GM23338 (cell line): ENCODE data around the gene TECR. TPM values are rescaled to one million over a fixed set of nuclear protein-coding genes. Genes with fewer than 3 reads are reported as not detected.

Experiments
- ATAC-seq: fragments of 200-7000 bp; cut with Tn5 transposase; 3 replicates; pipeline ENCODE4 v1.9.1; 2020
- DNase-seq: peaks from one replicate; pipeline ENCODE4 v3.0.0-alpha.2; 2015; ENCODE audit warnings: low spot score
- H2AFZ ChIP-seq: fragments of 200-600 bp; sonication (generic); 2 replicates; pipeline ENCODE4 v1.8.0; 2016; ENCODE audit warnings: antibody characterized with exemption, mild to moderate bottlenecking, moderate library complexity
- H3F3A ChIP-seq: fragments of 200-600 bp; sonication (generic); replicated peaks from 2 replicates; pipeline ENCODE4 v1.8.0; 2017; ENCODE audit warnings: antibody characterized with exemption, mixed run types, low read depth
- H3K27ac ChIP-seq: fragments of 200-600 bp; sonication (generic); 2 replicates; pipeline ENCODE4 v1.6.1; 2016; ENCODE audit warnings: low read depth
- H3K27me3 ChIP-seq: fragments of 200-600 bp; sonication (generic); 2 replicates; pipeline ENCODE4 v1.8.0; 2016; ENCODE audit warnings: mild to moderate bottlenecking, mixed run types, moderate library complexity; ENCODE audit not compliant: insufficient read depth
- H3K36me3 ChIP-seq: fragments of 200-600 bp; sonication (generic); 2 replicates; pipeline ENCODE4 v1.8.0; 2016; ENCODE audit warnings: mild to moderate bottlenecking; ENCODE audit not compliant: insufficient read depth
- H3K4me1 ChIP-seq: fragments of 200-600 bp; sonication (generic); 2 replicates; pipeline ENCODE4 v1.8.0; 2016; ENCODE audit warnings: mild to moderate bottlenecking, moderate library complexity; ENCODE audit not compliant: insufficient read depth
- H3K4me2 ChIP-seq: fragments of 200-600 bp; sonication (generic); 2 replicates; pipeline ENCODE4 v1.7.1; 2017; ENCODE audit warnings: mixed run types
- H3K4me3 ChIP-seq: fragments of 200-600 bp; sonication (generic); 2 replicates; pipeline ENCODE4 v1.6.1; 2016; ENCODE audit warnings: mixed run types
- H3K79me2 ChIP-seq: fragments of 200-600 bp; sonication (generic); replicated peaks from 2 replicates; pipeline ENCODE4 v1.8.0; 2017; ENCODE audit warnings: mild to moderate bottlenecking; ENCODE audit not compliant: insufficient read depth
- H3K9me2 ChIP-seq: fragments of 200-600 bp; sonication (generic); 2 replicates; pipeline ENCODE4 v1.8.0; 2017; ENCODE audit not compliant: insufficient read depth
- H4K20me1 ChIP-seq: fragments of 200-600 bp; sonication (generic); replicated peaks from 2 replicates; pipeline ENCODE4 v1.8.0; 2017; ENCODE audit warnings: mild to moderate bottlenecking; ENCODE audit not compliant: insufficient read depth
- H3K27ac Mint-ChIP-seq: 2 replicates; pipeline ENCODE4 v1.8.0; 2020; ENCODE audit warnings: inconsistent platforms, mild to moderate bottlenecking, moderate library complexity, mixed read lengths
- H3K27me3 Mint-ChIP-seq: 3 replicates; pipeline ENCODE4 v1.8.0; 2022; ENCODE audit warnings: low read depth, mild to moderate bottlenecking, moderate library complexity, mixed read lengths, inconsistent platforms; ENCODE audit not compliant: insufficient read depth, poor library complexity
- H3K36me3 Mint-ChIP-seq: 3 replicates; pipeline ENCODE4 v1.8.0; 2021; ENCODE audit warnings: low read depth, mild to moderate bottlenecking, inconsistent platforms, moderate library complexity, mixed read lengths
- H3K4me1 Mint-ChIP-seq: 3 replicates; pipeline ENCODE4 v1.8.0; 2020; ENCODE audit warnings: mild to moderate bottlenecking, inconsistent platforms, mixed read lengths
- H3K4me3 Mint-ChIP-seq: 3 replicates; pipeline ENCODE4 v1.8.0; 2021; ENCODE audit warnings: moderate library complexity, mild to moderate bottlenecking, inconsistent platforms, mixed read lengths
- H3K9me3 Mint-ChIP-seq: 3 replicates; pipeline ENCODE4 v1.8.0; 2020; ENCODE audit warnings: moderate library complexity, mild to moderate bottlenecking, inconsistent platforms, mixed read lengths
- CREB1 ChIP-seq: fragments of 250-450 bp; sonication (Bioruptor Pico); IDR thresholded peaks from 2 replicates; pipeline ENCODE4 v1.5.0; 2020; ENCODE audit warnings: low read depth, mild to moderate bottlenecking, moderate library complexity
- CTCF ChIP-seq, 2 experiments: fragments of 200-600 bp in 1 of 2; sonication (generic) in 1 of 2; conservative IDR thresholded peaks; 2 replicates each; pipeline versions ENCODE4 v1.5.1 to v1.6.1; 2016 to 2017; ENCODE audit warnings: antibody characterized with exemption in 2 of 2, low read depth in 2 of 2, mild to moderate bottlenecking in 2 of 2, moderate library complexity in 1 of 2
- EZH2 ChIP-seq: fragments of 200-600 bp; sonication (generic); IDR thresholded peaks from one replicate; pipeline ENCODE4 v1.8.0; 2017; ENCODE audit warnings: antibody characterized with exemption, mild to moderate bottlenecking, low read depth; ENCODE audit not compliant: unreplicated experiment
- EZH2phosphoT487 ChIP-seq: fragments of 200-600 bp; sonication (generic); IDR thresholded peaks from one replicate; pipeline ENCODE4 v1.8.1; 2018; ENCODE audit warnings: antibody characterized with exemption; ENCODE audit not compliant: unreplicated experiment
- JUNB ChIP-seq: IDR thresholded peaks from one replicate; pipeline ENCODE4 v1.6.1; 2016; ENCODE audit warnings: antibody characterized with exemption; ENCODE audit not compliant: unreplicated experiment
- NANOG ChIP-seq: IDR thresholded peaks from 2 replicates; pipeline ENCODE4 v1.6.1; 2016; ENCODE audit warnings: antibody characterized with exemption, borderline replicate concordance
- POLR2AphosphoS5 ChIP-seq: IDR thresholded peaks from 2 replicates; pipeline ENCODE4 v1.6.1; 2016; ENCODE audit warnings: antibody characterized with exemption, low read depth
- STAT1 ChIP-seq: IDR thresholded peaks from one replicate; pipeline ENCODE4 v1.6.1; 2016; ENCODE audit warnings: antibody characterized with exemption; ENCODE audit not compliant: unreplicated experiment
- ZNF462 ChIP-seq: fragments of 250-450 bp; sonication (Bioruptor Pico); IDR thresholded peaks from 2 replicates; pipeline ENCODE4 v1.5.0; 2020; ENCODE audit warnings: mild to moderate bottlenecking, moderate library complexity
- polyA plus RNA-seq: library from polyadenylated mRNA; unstranded; fragments of >200 nt; fragmentation: Nextera tagmentation; extraction: Ambion mirVana; gene quantifications from 2 replicates; pipeline ENCODE4 v1.2.1, GENCODE V29; 2016
- total RNA-seq: library from RNA; depleted of rRNA; stranded (reverse); fragments of >200 nt; shearing (Covaris generic); gene quantifications from 2 replicates; pipeline ENCODE4 v1.2.3, GENCODE V29; 2014
- TF ChIP-seq, protein P1 (sequence below): IDR thresholded peaks from one replicate; pipeline ENCODE4 v1.6.1; 2018; ENCODE audit warnings: antibody characterized with exemption; ENCODE audit not compliant: unreplicated experiment

The TECR gene
- total and polyA plus RNA-seq, 2 experiments from 2014 or later = 107 to 268 TPM

- Histone ChIP-seq H3K4me2 (no peak overlapping the region), H3K9me2 (no peaks in the 10 kb centered on the region), H3K4me1 (no peaks in the 10 kb centered on the region), H3F3A (no peaks in the 10 kb centered on the region), H3K27me3 (no peaks in the 10 kb centered on the region), H3K36me3 (no peaks in the 10 kb centered on the region), H3K27ac (no peak overlapping the region), H4K20me1 (no peaks in the 10 kb centered on the region), H2AFZ (no peak overlapping the region), H3K79me2 (no peaks in the 10 kb centered on the region), H3K4me3 (no peak overlapping the region)
- Mint-ChIP-seq H3K9me3 (peaks cover 89% of the 10 kb centered on the region), H3K4me3 (no peak overlapping the region), H3K36me3 (peaks cover 33% of the 10 kb centered on the region), H3K27ac (no peak overlapping the region), H3K27me3 (peaks cover 11% of the 10 kb centered on the region), H3K4me1 (no peaks in the 10 kb centered on the region)
- DNase-seq (no peak), ATAC-seq (no peak)
- TF ChIP-seq JUNB (no peak), NANOG (no peak), CTCF (conservative IDR thresholded peaks at IDR 0.05; ENCODE audit: low read depth in 2 of 2) (no peak), POLR2AphosphoS5 (no peak), CREB1 (no peak), ZNF462 (CRISPR knock-in tag) (no peak), STAT1 (no peak), EZH2 (no peak), EZH2phosphoT487 (no peak)
- TF ChIP-seq, protein P1, sequence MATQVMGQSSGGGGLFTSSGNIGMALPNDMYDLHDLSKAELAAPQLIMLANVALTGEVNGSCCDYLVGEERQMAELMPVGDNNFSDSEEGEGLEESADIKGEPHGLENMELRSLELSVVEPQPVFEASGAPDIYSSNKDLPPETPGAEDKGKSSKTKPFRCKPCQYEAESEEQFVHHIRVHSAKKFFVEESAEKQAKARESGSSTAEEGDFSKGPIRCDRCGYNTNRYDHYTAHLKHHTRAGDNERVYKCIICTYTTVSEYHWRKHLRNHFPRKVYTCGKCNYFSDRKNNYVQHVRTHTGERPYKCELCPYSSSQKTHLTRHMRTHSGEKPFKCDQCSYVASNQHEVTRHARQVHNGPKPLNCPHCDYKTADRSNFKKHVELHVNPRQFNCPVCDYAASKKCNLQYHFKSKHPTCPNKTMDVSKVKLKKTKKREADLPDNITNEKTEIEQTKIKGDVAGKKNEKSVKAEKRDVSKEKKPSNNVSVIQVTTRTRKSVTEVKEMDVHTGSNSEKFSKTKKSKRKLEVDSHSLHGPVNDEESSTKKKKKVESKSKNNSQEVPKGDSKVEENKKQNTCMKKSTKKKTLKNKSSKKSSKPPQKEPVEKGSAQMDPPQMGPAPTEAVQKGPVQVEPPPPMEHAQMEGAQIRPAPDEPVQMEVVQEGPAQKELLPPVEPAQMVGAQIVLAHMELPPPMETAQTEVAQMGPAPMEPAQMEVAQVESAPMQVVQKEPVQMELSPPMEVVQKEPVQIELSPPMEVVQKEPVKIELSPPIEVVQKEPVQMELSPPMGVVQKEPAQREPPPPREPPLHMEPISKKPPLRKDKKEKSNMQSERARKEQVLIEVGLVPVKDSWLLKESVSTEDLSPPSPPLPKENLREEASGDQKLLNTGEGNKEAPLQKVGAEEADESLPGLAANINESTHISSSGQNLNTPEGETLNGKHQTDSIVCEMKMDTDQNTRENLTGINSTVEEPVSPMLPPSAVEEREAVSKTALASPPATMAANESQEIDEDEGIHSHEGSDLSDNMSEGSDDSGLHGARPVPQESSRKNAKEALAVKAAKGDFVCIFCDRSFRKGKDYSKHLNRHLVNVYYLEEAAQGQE = no peak
These were observed 77.2 kb downstream of the TECR start for GRCh38 chr19:14606627-14607026.
